GM19240 (cell line): ENCODE results near the gene PRR15.
"Not testable (repeated sequence)": the region's sequence is repeated elsewhere in the genome, so short reads cannot be mapped to it uniquely, and the experiment has no call there.

ENCODE experiments used
- DNase-seq: peaks from one replicate; pipeline ENCODE4 v3.0.0; 2011; ENCODE audit warnings: low spot score; ENCODE audit not compliant: insufficient read length

PRR15 gene

GRCh38 chr7:29563590-29564495, at the start of gene PRR15:
PRR15 (plus strand) TSS chr7:29563835; CDS start chr7:29566330, 2,495 bp downstream.
- no peak for DNase-seq

- no peak for DNase-seq
Measured at GRCh38 chr7:29516491-29516890, 47.1 kb upstream of the PRR15 start.

GRCh38 chr7:29518616-29519015, 45.0 kb upstream of the PRR15 start:
- DNase-seq, result no peak

GRCh38 chr7:29523728-29524127, 39.9 kb upstream of the PRR15 start:
- DNase-seq, result no peak

- DNase-seq, result no peak
Measured at GRCh38 chr7:29527505-29528108, 36.0 kb upstream of the PRR15 start.

GRCh38 chr7:29528526-29528925, 35.1 kb upstream of the PRR15 start:
- DNase-seq, result not testable (repeated sequence)

- DNase-seq, result no peak
Measured at GRCh38 chr7:29538389-29538788, 25.2 kb upstream of the PRR15 start.

- DNase-seq, result no peak
Measured at GRCh38 chr7:29539471-29539870, 24.2 kb upstream of the PRR15 start.

GRCh38 chr7:29547421-29547820, 16.2 kb upstream of the PRR15 start:
- no peak for DNase-seq

- no peak for DNase-seq
Measured at GRCh38 chr7:29548823-29549222, 14.8 kb upstream of the PRR15 start.

- no peak for DNase-seq
Measured at GRCh38 chr7:29552392-29552791, 11.2 kb upstream of the PRR15 start.

GRCh38 chr7:29555061-29555460, 8.6 kb upstream of the PRR15 start:
- DNase-seq, result no peak

GRCh38 chr7:29556405-29557195, 7.0 kb upstream of the PRR15 start:
- DNase-seq, result no peak

GRCh38 chr7:29557954-29558353, 5.7 kb upstream of the PRR15 start:
- DNase-seq, result no peak

- no peak for DNase-seq
Measured at GRCh38 chr7:29561271-29561670, 2.4 kb upstream of the PRR15 start.

GRCh38 chr7:29562307-29562706, 1.3 kb upstream of the PRR15 start:
- no peak for DNase-seq

- DNase-seq, result no peak
Measured at GRCh38 chr7:29564496-29565223, 1.0 kb downstream of the PRR15 start.

GRCh38 chr7:29565224-29565630, 1.6 kb downstream of the PRR15 start:
- DNase-seq, result no peak

GRCh38 chr7:29565634-29565981, 2.0 kb downstream of the PRR15 start:
- no peak for DNase-seq

GRCh38 chr7:29565982-29566746, 2.5 kb downstream of the PRR15 start:
- DNase-seq, result no peak

GRCh38 chr7:29567174-29567573, 3.5 kb downstream of the PRR15 start:
- DNase-seq, result no peak
